Natural killer cell treated with Interleukin-12 subunit alpha and Interleukin-12 subunit beta and Interleukin-15 and Interleukin-18, amount 100 ng/mL, for 72 hours (primary cell): ENCODE data around the gene PCDHGA8. TPM values are rescaled to one million over a fixed set of nuclear protein-coding genes. Genes with fewer than 3 reads are reported as not detected.
"Not testable (repeated sequence)": the region's sequence is repeated elsewhere in the genome, so short reads cannot be mapped to it uniquely, and the experiment has no call there.

Source experiments
- ATAC-seq, 2 donors: fragments of 150-1000 bp; cut with Tn5 transposase in 1 of 2; sonication (Bioruptor Pico), chemical (Tn5 transposase) in 1 of 2; 2 replicates each; pipeline ENCODE4 v1.10.0; 2021
- DNase-seq: peaks from one replicate; pipeline ENCODE4 v3.0.0; 2022; ENCODE audit warnings: low spot score
- H3K27ac Mint-ChIP-seq, 2 donors: 1 replicate in 1 of 2; 2 replicates in 1 of 2; pipeline ENCODE4 v1.8.0; 2022; ENCODE audit warnings: mixed read lengths in 2 of 2, mild to moderate bottlenecking in 1 of 2, moderate library complexity in 1 of 2
- H3K27me3 Mint-ChIP-seq, 2 donors: 1 replicate in 1 of 2; 2 replicates in 1 of 2; pipeline ENCODE4 v1.8.0; 2022; ENCODE audit warnings: mixed read lengths in 2 of 2
- H3K36me3 Mint-ChIP-seq: one replicate; pipeline ENCODE4 v1.8.0; 2022; ENCODE audit warnings: mixed read lengths
- H3K4me1 Mint-ChIP-seq, 2 donors: 1 replicate in 1 of 2; 2 replicates in 1 of 2; pipeline ENCODE4 v1.8.0; 2022; ENCODE audit warnings: low read depth in 2 of 2, mixed read lengths in 2 of 2, mild to moderate bottlenecking in 1 of 2
- H3K4me3 Mint-ChIP-seq: one replicate; pipeline ENCODE4 v1.8.0; 2022; ENCODE audit warnings: mixed read lengths
- H3K9me3 Mint-ChIP-seq: 2 replicates; pipeline ENCODE4 v1.8.0; 2022; ENCODE audit warnings: mixed read lengths
- total RNA-seq, 2 donors: library from RNA; stranded (reverse); gene quantifications; one replicate each; pipeline ENCODE4 v1.2.3, GENCODE V29; 2022

The PCDHGA8 gene
- total RNA-seq, 2 donors from 2014 or later, result 0.19 to 0.20 TPM

DNA sequence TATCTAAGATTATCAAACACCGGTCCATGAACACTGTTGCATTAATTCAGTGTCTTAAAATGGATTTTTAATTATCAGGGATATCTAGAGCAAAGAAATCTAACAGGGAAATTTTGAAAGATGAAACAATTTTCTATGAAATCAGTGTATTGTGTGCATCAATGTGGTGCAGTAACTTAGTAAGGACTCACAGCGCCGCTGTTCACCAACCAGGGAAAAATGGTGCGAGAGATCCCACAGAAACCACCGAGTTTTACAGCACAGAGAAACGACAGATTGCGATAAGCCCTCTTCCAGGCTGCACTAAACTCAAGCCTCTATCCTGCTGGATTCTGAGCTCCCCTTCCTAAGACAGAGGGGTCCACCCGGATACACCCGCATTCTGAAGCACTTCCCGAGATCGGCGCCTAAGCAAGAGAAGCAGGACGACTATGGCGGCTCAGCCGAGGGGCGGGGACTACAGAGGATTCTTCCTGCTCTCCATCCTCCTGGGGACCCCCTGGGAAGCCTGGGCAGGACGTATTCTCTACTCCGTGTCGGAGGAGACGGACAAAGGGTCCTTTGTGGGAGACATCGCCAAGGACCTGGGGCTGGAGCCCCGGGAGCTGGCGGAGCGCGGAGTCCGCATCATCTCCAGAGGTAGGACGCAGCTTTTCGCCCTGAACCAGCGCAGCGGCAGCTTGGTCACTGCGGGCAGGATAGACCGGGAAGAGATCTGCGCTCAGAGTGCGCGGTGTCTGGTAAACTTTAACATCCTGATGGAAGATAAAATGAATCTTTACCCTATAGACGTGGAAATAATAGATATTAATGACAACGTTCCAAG, 9.8 kb upstream of the PCDHGA8 start, which contains the start of gene PCDHGA7:
Gene PCDHGA7, plus strand, starts transcription at position 274 of the 826 bp plus-strand sequence. Its CDS starts 158 bp downstream, at position 432.
- H3K27ac Mint-ChIP-seq, result no peak within 1 kb of the TSS
- ATAC-seq, result peak in 1 of 2 donors; percentile 17
- H3K4me1 Mint-ChIP-seq, result no peaks in the 10 kb centered on the region

DNA sequence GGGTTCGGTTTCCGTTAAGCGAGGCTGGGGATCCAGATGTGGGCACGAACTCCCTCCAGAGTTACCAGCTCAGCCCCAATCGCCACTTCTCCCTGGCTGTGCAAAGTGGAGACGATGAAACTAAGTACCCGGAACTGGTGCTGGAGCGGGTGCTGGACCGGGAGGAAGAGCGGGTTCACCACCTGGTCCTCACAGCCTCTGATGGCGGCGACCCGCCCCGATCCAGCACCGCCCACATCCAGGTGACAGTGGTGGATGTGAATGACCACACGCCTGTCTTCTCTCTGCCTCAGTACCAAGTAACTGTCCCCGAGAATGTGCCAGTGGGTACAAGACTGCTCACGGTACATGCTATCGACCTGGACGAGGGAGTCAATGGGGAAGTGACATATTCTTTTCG, 9.1 kb upstream of the PCDHGA8 start:
- H3K27me3 Mint-ChIP-seq, result peaks cover 39 to 61% of the 10 kb centered on the region in 2 donors
- H3K4me1 Mint-ChIP-seq, result no peaks in the 10 kb centered on the region
- DNase-seq, result no peak
- no peak overlapping the region for H3K27ac Mint-ChIP-seq
- no peak overlapping the region for H3K4me3 Mint-ChIP-seq
- peaks cover 2% of the 10 kb centered on the region for H3K36me3 Mint-ChIP-seq
- H3K9me3 Mint-ChIP-seq, result no peaks in the 10 kb centered on the region
- ATAC-seq, result no peak

More for the DNA sequence above, 9.8 kb upstream of the PCDHGA8 start, which contains the start of gene PCDHGA7:
- Mint-ChIP-seq H3K4me3 (peak within 1 kb of the TSS; percentile 78), H3K9me3 (no peaks in the 10 kb centered on the region), H3K36me3 (no peaks in the 10 kb centered on the region), H3K27me3 (peaks cover 37 to 59% of the 10 kb centered on the region in 2 donors)
- DNase-seq, result no peak

DNA sequence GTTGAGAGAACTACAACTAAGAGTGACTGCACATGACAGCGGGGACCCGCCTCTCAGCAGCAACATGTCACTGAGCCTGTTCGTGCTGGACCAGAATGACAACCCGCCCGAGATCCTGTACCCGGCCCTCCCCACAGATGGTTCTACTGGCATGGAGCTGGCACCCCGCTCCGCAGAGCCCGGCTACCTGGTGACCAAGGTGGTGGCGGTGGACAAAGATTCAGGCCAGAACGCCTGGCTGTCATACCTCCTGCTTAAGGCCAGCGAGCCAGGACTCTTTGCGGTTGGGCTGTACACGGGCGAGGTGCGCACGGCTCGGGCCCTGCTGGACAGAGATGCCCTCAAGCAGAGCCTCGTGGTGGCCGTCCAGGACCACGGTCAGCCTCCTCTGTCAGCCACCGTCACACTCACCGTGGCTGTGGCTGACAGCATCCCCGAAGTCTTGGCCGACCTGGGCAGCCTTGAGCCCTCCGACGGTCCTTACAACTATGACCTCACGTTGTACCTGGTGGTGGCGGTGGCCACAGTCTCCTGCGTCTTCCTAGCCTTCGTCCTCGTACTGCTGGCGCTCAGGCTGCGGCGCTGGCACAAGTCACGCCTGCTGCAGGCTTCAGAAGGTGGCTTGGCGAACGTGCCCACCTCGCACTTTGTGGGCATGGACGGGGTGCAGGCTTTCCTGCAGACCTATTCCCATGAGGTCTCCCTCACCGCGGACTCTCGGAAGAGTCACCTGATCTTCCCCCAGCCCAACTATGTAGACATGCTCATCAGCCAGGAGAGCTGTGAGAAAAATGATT, 7.8 kb upstream of the PCDHGA8 start:
- no peaks in the 10 kb centered on the region for H3K4me1 Mint-ChIP-seq
- no peak for ATAC-seq
- H3K27ac Mint-ChIP-seq, result no peak overlapping the region
- no peaks in the 10 kb centered on the region for H3K9me3 Mint-ChIP-seq
- no peak for DNase-seq
- H3K36me3 Mint-ChIP-seq, result peaks cover 9% of the 10 kb centered on the region
- H3K27me3 Mint-ChIP-seq, result peaks cover 43 to 59% of the 10 kb centered on the region in 2 donors
- no peak overlapping the region for H3K4me3 Mint-ChIP-seq

DNA sequence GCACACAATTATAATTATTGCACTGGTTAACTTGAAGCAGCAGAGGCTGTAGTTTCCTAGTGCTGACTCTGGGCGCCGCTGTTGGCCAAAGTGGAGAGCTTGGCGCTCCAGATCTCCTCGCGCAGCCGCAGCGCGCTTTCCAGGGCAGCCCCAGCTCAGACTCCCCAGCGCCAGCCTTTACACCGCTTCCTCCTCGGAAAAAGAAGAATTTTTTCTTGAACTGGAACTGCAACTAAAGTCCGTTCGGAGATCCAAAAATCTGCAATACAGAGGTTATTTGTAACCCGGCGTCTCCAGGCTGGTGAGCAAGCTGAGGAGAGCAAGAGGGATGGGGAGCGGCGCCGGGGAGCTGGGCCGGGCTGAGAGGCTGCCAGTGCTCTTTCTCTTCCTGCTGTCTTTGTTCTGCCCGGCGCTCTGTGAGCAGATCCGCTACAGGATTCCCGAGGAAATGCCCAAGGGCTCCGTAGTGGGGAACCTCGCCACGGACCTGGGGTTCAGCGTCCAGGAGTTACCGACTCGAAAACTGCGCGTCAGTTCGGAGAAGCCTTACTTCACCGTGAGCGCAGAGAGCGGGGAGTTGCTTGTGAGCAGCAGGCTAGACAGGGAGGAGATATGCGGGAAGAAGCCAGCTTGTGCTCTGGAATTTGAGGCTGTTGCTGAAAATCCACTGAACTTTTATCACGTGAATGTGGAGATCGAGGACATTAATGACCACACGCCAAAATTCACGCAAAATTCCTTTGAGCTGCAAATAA, 4.7 kb upstream of the PCDHGA8 start, which contains the start of gene PCDHGB4:
Gene PCDHGB4, plus strand, starts transcription at position 142 of the 755 bp plus-strand sequence. Its CDS starts 187 bp downstream, at position 329.
- DNase-seq, H3K4me1 Mint-ChIP-seq, H3K27ac Mint-ChIP-seq, H3K9me3 Mint-ChIP-seq: not testable (repeated sequence)
- peak within 1 kb of the TSS; percentile 63 for H3K4me3 Mint-ChIP-seq
- H3K36me3 Mint-ChIP-seq, result peaks cover 14% of the 10 kb centered on the region
- ATAC-seq, result peak; percentile 78 to 84
- H3K27me3 Mint-ChIP-seq, result peaks cover 42 to 74% of the 10 kb centered on the region in 2 donors

DNA sequence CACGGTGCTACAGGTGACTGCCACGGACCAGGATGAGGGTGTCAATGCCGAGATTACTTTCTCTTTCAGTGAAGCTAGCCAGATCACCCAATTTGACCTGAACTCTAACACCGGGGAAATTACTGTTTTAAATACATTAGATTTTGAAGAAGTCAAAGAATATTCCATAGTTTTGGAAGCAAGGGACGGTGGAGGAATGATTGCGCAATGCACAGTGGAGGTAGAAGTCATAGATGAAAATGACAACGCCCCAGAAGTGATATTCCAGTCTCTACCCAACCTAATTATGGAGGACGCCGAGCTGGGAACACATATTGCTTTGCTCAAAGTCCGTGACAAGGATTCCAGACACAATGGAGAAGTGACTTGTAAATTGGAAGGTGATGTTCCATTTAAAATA, 3.8 kb upstream of the PCDHGA8 start:
- Mint-ChIP-seq H3K4me1 (peaks cover 0 to 4% of the 10 kb centered on the region in 2 donors), H3K4me3 (no peak overlapping the region), H3K9me3 (no peaks in the 10 kb centered on the region), H3K27ac (no peak overlapping the region), H3K27me3 (peaks cover 39 to 71% of the 10 kb centered on the region in 2 donors), H3K36me3 (peaks cover 14% of the 10 kb centered on the region)
- ATAC-seq (no peak), DNase-seq (no peak)

DNA sequence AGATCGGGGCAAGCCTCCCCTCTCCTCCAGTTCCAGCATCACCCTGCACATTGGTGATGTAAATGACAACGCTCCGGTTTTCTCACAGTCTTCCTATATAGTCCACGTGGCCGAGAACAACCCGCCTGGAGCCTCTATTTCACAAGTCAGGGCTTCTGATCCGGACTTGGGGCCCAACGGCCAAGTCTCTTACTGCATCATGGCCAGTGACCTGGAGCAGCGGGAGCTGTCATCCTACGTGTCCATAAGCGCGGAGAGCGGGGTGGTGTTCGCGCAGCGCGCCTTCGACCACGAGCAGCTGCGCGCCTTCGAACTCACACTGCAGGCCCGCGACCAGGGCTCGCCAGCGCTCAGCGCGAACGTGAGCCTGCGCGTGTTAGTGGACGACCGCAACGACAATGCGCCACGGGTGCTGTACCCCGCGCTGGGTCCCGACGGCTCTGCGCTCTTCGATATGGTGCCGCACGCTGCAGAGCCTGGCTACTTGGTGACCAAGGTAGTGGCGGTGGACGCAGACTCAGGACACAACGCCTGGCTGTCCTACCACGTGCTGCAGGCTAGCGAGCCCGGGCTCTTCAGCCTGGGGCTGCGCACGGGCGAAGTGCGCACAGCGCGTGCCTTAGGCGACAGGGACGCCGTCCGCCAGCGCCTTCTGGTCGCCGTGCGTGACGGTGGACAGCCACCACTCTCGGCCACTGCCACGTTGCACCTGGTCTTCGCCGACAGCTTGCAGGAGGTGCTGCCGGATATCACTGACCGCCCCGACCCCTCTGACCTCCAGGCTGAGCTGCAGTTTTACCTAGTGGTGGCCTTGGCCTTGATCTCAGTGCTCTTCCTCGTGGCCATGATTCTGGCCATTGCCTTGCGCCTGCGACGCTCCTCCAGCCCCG, 3.0 kb upstream of the PCDHGA8 start:
- ATAC-seq (no peak), DNase-seq (no peak)
- Mint-ChIP-seq H3K27ac (no peak overlapping the region), H3K9me3 (no peaks in the 10 kb centered on the region), H3K4me1 (peaks cover 0 to 4% of the 10 kb centered on the region in 2 donors), H3K4me3 (no peak overlapping the region), H3K36me3 (peaks cover 19% of the 10 kb centered on the region), H3K27me3 (peaks cover 43 to 74% of the 10 kb centered on the region in 2 donors)

DNA sequence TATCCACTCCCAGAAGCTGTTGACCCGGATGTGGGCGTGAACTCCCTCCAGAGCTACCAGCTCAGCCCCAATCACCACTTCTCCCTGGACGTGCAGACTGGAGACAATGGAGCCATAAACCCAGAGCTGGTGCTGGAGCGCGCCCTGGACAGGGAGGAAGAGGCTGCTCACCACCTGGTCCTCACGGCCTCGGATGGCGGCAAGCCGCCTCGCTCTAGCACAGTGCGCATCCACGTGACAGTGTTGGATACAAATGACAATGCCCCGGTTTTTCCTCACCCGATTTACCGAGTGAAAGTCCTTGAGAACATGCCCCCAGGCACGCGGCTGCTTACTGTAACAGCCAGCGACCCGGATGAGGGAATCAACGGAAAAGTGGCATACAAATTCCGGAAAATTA, 834 bp downstream of the PCDHGA8 start:
- H3K9me3 Mint-ChIP-seq, result no peaks in the 10 kb centered on the region
- peaks cover 23% of the 10 kb centered on the region for H3K36me3 Mint-ChIP-seq
- peaks cover 40 to 68% of the 10 kb centered on the region in 2 donors for H3K27me3 Mint-ChIP-seq
- no peak overlapping the region for H3K4me3 Mint-ChIP-seq
- ATAC-seq, result no peak
- H3K27ac Mint-ChIP-seq, result no peak overlapping the region
- H3K4me1 Mint-ChIP-seq, result peaks cover 0 to 4% of the 10 kb centered on the region in 2 donors
- DNase-seq, result no peak

DNA sequence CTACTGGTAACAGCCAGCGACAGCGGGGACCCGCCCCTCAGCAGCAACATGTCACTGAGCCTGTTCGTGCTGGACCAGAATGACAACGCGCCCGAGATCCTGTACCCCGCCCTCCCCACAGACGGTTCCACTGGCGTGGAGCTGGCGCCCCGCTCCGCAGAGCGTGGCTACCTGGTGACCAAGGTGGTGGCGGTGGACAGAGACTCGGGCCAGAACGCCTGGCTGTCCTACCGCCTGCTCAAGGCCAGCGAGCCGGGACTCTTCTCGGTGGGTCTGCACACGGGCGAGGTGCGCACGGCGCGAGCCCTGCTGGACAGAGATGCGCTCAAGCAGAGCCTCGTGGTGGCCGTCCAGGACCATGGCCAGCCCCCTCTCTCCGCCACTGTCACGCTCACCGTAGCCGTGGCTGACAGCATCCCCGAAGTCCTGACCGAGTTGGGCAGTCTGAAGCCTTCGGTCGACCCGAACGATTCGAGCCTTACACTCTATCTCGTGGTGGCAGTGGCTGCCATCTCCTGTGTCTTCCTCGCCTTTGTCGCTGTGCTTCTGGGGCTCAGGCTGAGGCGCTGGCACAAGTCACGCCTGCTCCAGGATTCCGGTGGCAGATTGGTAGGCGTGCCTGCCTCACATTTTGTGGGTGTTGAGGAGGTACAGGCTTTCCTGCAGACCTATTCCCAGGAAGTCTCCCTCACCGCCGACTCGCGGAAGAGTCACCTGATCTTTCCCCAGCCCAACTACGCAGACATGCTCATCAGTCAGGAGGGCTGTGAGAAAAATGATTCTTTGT, 2.2 kb downstream of the PCDHGA8 start:
- not testable (repeated sequence) for ATAC-seq, H3K4me1 Mint-ChIP-seq, DNase-seq, H3K9me3 Mint-ChIP-seq, H3K27ac Mint-ChIP-seq, H3K4me3 Mint-ChIP-seq
- Mint-ChIP-seq H3K36me3 (peaks cover 16% of the 10 kb centered on the region), H3K27me3 (peaks cover 39 to 69% of the 10 kb centered on the region in 2 donors)

DNA sequence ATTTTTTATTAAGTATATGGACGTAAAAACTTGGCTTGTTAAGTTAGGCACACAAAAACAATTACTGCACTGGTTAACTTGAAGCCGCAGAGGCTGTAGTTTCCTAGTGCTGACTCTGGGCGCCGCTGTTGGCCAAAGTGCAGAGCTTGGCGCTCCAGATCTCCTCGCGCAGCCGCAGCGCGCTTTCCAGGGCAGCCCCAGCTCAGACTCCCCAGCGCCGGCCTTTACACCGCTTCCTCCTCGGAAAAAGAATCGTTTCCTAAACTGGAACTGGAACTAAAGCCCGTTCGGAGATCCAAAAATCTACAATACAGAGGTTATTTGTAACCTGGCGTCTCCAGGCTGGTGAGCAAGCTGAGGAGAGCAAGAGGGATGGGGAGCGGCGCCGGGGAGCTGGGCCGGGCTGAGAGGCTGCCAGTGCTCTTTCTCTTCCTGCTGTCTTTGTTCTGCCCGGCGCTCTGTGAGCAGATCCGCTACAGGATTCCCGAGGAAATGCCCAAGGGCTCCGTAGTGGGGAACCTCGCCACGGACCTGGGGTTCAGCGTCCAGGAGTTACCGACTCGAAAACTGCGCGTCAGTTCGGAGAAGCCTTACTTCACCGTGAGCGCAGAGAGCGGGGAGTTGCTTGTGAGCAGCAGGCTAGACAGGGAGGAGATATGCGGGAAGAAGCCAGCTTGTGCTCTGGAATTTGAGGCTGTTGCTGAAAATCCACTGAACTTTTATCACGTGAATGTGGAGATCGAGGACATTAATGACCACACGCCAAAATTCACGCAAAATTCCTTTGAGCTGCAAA, 5.5 kb downstream of the PCDHGA8 start, which contains the start of gene PCDHGB5:
Gene PCDHGB5, plus strand, starts transcription at position 192 of the 796 bp plus-strand sequence. Its CDS starts 181 bp downstream, at position 373.
- H3K27ac Mint-ChIP-seq, DNase-seq, H3K4me1 Mint-ChIP-seq, H3K9me3 Mint-ChIP-seq: not testable (repeated sequence)
- Mint-ChIP-seq H3K4me3 (peak within 1 kb of the TSS; percentile 34), H3K36me3 (peaks cover 17% of the 10 kb centered on the region), H3K27me3 (peaks cover 38 to 57% of the 10 kb centered on the region in 2 donors)
- ATAC-seq, result peak; percentile 89 to 92

DNA sequence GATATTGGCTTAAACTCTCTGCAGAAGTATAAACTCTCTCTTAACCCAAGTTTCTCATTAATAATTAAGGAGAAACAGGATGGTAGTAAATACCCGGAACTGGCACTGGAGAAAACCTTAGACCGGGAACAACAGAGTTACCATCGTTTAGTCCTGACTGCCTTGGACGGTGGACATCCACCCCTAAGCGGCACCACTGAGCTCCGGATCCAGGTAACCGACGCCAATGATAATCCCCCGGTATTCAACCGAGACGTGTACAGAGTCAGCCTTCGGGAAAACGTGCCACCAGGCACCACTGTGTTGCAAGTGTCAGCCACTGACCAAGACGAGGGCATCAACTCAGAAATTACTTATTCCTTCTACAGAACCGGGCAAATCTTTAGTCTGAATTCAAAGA, 6.2 kb downstream of the PCDHGA8 start:
- Mint-ChIP-seq H3K4me1 (peaks cover 6 to 10% of the 10 kb centered on the region in 2 donors), H3K4me3 (peak overlapping the region; percentile 15), H3K27ac (no peak overlapping the region), H3K36me3 (peaks cover 17% of the 10 kb centered on the region), H3K9me3 (peaks cover 4% of the 10 kb centered on the region), H3K27me3 (peaks cover 36 to 55% of the 10 kb centered on the region in 2 donors)
- DNase-seq, result no peak
- no peak for ATAC-seq

DNA sequence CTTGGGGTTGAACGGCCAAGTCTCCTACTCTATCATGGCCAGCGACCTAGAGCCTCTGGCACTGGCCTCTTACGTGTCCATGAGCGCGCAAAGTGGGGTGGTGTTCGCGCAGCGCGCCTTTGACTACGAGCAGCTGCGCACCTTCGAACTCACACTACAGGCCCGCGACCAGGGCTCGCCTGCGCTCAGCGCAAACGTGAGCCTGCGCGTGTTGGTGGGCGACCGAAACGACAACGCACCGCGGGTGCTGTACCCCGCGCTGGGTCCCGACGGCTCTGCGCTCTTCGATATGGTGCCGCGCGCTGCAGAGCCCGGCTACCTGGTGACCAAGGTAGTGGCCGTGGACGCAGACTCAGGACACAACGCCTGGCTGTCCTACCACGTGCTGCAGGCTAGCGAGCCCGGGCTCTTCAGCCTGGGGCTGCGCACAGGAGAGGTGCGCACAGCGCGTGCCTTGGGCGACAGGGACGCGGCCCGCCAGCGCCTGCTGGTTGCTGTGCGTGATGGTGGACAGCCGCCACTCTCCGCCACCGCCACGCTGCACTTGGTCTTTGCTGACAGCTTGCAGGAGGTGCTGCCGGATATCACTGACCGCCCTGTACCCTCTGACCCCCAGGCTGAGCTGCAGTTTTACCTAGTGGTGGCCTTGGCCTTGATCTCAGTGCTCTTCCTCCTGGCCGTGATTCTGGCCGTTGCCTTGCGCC, 7.3 kb downstream of the PCDHGA8 start:
- ATAC-seq (no peak), DNase-seq (no peak)
- peak overlapping the region; percentile 12 for H3K4me3 Mint-ChIP-seq
- no peak overlapping the region for H3K27ac Mint-ChIP-seq
- H3K27me3 Mint-ChIP-seq, result peaks cover 38 to 56% of the 10 kb centered on the region in 2 donors
- H3K36me3 Mint-ChIP-seq, result peaks cover 12% of the 10 kb centered on the region
- peaks cover 6 to 10% of the 10 kb centered on the region in 2 donors for H3K4me1 Mint-ChIP-seq
- H3K9me3 Mint-ChIP-seq, result peaks cover 4% of the 10 kb centered on the region
